A549 (cell line): ENCODE measurements around the gene TTC5. TPM values are rescaled to one million over a fixed set of nuclear protein-coding genes. Genes with fewer than 3 reads are reported as not detected.
"Not testable (repeated sequence)": the region's sequence is repeated elsewhere in the genome, so short reads cannot be mapped to it uniquely, and the experiment has no call there.

Experiments
- ATAC-seq, 2 experiments: fragments of 200-7000 bp in 1 of 2; fragments of >200 bp in 1 of 2; cut with Nextera tagmentation in 1 of 2; cut with Tn5 transposase in 1 of 2; 3 replicates each; pipeline versions ENCODE4 v1.8.0 to v1.9.1; 2018 to 2020; ENCODE audit warnings: mild to moderate bottlenecking in 1 of 2, moderate library complexity in 1 of 2
- CTCF ChIA-PET: fragments of 300-600 bp; sonication (Branson Sonifier 250); formaldehyde crosslinking; extraction: SDS; loops from one replicate; lab custom pipeline; 2021; ENCODE audit warnings: antibody characterized with exemption, inconsistent platforms; lab: Yijun Ruan, JAX
- POLR2A ChIA-PET: fragments of 350-600 bp; formaldehyde crosslinking; extraction: SDS; loops from one replicate; lab custom pipeline; 2021; ENCODE audit warnings: antibody characterized with exemption, inconsistent platforms; lab: Yijun Ruan, JAX
- DNase-seq, 2 experiments: peaks; one replicate each; pipeline versions ENCODE4 v3.0.0 to v3.0.0-alpha.2; 2011 to 2016; ENCODE audit warnings: low read depth in 1 of 2, low spot score in 1 of 2
- FAIRE-seq: peaks from 2 replicates; lab custom pipeline; 2011; peaks lifted over from hg19 to GRCh38; lab: Jason Lieb, UNC
- H3K27ac ChIP-seq, 2 experiments: fragments of >200 bp; sonication (Bioruptor Twin); formaldehyde crosslinking; 3 replicates each; pipeline ENCODE4 v1.5.1; 2016 to 2017
- H3K4me1 ChIP-seq: fragments of >200 bp; sonication (Bioruptor Twin); formaldehyde crosslinking; 3 replicates; pipeline ENCODE4 v1.6.1; 2016
- H3K4me2 ChIP-seq: fragments of >200 bp; sonication (Bioruptor Twin); formaldehyde crosslinking; 3 replicates; pipeline ENCODE4 v1.6.1; 2016
- H3K4me3 ChIP-seq: fragments of >200 bp; sonication (Bioruptor Twin); formaldehyde crosslinking; 3 replicates; pipeline ENCODE4 v1.5.1; 2016
- H3K9me3 ChIP-seq: fragments of >200 bp; sonication (Bioruptor Twin); formaldehyde crosslinking; 3 replicates; pipeline ENCODE4 v1.6.1; 2016
- BHLHE40 ChIP-seq: IDR thresholded peaks from 2 replicates; pipeline ENCODE4 v1.6.1; 2012; ENCODE audit warnings: low read depth, low read length, inconsistent platforms
- CBX2 ChIP-seq: fragments of 200-600 bp; sonication (generic); IDR thresholded peaks from 2 replicates; pipeline ENCODE4 v1.6.1; 2016; ENCODE audit warnings: low read depth, mild to moderate bottlenecking, borderline replicate concordance
- CBX8 ChIP-seq: fragments of 200-600 bp; sonication (generic); IDR thresholded peaks from 2 replicates; pipeline ENCODE4 v1.6.1; 2016
- CHD2 ChIP-seq: fragments of 150-350 bp; IDR thresholded peaks from 2 replicates; pipeline ENCODE4 v1.6.1; 2014; ENCODE audit warnings: low read length; ENCODE audit not compliant: partially characterized antibody
- CTCF ChIP-seq: fragments of >200 bp; sonication (Bioruptor Twin); formaldehyde crosslinking; IDR thresholded peaks from 3 replicates; pipeline ENCODE4 v1.5.1; 2016
- EHF ChIP-seq: fragments of 250-450 bp; sonication (Bioruptor Pico); IDR thresholded peaks from 2 replicates; pipeline ENCODE4 v1.5.0; 2020; ENCODE audit warnings: mild to moderate bottlenecking
- FOXS1 ChIP-seq: fragments of 250-450 bp; sonication (Bioruptor Pico); IDR thresholded peaks from 2 replicates; pipeline ENCODE4 v1.5.0; 2020; ENCODE audit warnings: mild to moderate bottlenecking, moderate library complexity
- GATA3 ChIP-seq: IDR thresholded peaks from 2 replicates; pipeline ENCODE4 v1.6.1; 2012; ENCODE audit warnings: borderline replicate concordance
- HMGXB4 ChIP-seq: fragments of 250-450 bp; sonication (Bioruptor Pico); IDR thresholded peaks from 2 replicates; pipeline ENCODE4 v1.5.0; 2021; ENCODE audit warnings: mild to moderate bottlenecking, moderate library complexity, borderline replicate concordance
- HOXA7 ChIP-seq: fragments of 250-450 bp; sonication (Bioruptor Pico); IDR thresholded peaks from 2 replicates; pipeline ENCODE4 v1.5.0; 2020; ENCODE audit warnings: mild to moderate bottlenecking, moderate library complexity
- JUN ChIP-seq, 2 experiments: fragments of >200 bp; sonication (Bioruptor Twin); formaldehyde crosslinking; IDR thresholded peaks; 2 replicates in 1 of 2; 3 replicates in 1 of 2; pipeline ENCODE4 v1.6.1; 2016 to 2017
- KDM5A ChIP-seq: fragments of 200-600 bp; sonication (generic); IDR thresholded peaks from 2 replicates; pipeline ENCODE4 v1.6.1; 2016; ENCODE audit warnings: antibody characterized with exemption, mild to moderate bottlenecking
- POLR2A ChIP-seq: IDR thresholded peaks from 2 replicates; pipeline ENCODE4 v1.6.1; 2012; ENCODE audit warnings: mild to moderate bottlenecking, low read length
- POLR2AphosphoS2 ChIP-seq: conservative IDR thresholded peaks from 2 replicates; pipeline ENCODE4 v1.6.1; 2012; ENCODE audit warnings: low read length, improper control_type of control experiment, inconsistent platforms
- RAD21 ChIP-seq, 2 experiments: fragments of >200 bp in 1 of 2; sonication (Bioruptor Twin) in 1 of 2; formaldehyde crosslinking in 1 of 2; IDR thresholded peaks in 1 of 2; conservative IDR thresholded peaks in 1 of 2; 2 replicates in 1 of 2; 3 replicates in 1 of 2; pipeline ENCODE4 v1.6.1; 2012 to 2018; ENCODE audit warnings: inconsistent platforms in 1 of 2
- RARB ChIP-seq: fragments of 250-450 bp; sonication (Bioruptor Pico); IDR thresholded peaks from 2 replicates; pipeline ENCODE4 v1.8.0; 2021; ENCODE audit warnings: mild to moderate bottlenecking, moderate library complexity
- RCOR1 ChIP-seq: fragments of 150-350 bp; IDR thresholded peaks from 2 replicates; pipeline ENCODE4 v1.6.1; 2014; ENCODE audit warnings: antibody characterized with exemption, low read length, low read depth
- RFX5 ChIP-seq: fragments of 450-650 bp; IDR thresholded peaks from 2 replicates; pipeline ENCODE4 v1.7.1; 2014; ENCODE audit warnings: antibody characterized with exemption, mild to moderate bottlenecking, moderate library complexity
- RNF2 ChIP-seq: fragments of 200-600 bp; sonication (generic); IDR thresholded peaks from 2 replicates; pipeline ENCODE4 v1.6.1; 2016; ENCODE audit warnings: low read depth, mild to moderate bottlenecking, antibody characterized with exemption, moderate library complexity, borderline replicate concordance
- SMC3 ChIP-seq: fragments of >200 bp; sonication (Bioruptor Twin); formaldehyde crosslinking; IDR thresholded peaks from 3 replicates; pipeline ENCODE4 v1.6.1; 2018; ENCODE audit warnings: inconsistent platforms
- SREBF2 ChIP-seq: fragments of 450-650 bp; IDR thresholded peaks from 2 replicates; pipeline ENCODE4 v1.6.1; 2014; ENCODE audit warnings: mild to moderate bottlenecking, moderate library complexity
- ZFP36 ChIP-seq: fragments of 450-650 bp; IDR thresholded peaks from 2 replicates; pipeline ENCODE4 v1.6.1; 2014; ENCODE audit warnings: borderline replicate concordance; ENCODE audit not compliant: partially characterized antibody
- ZSCAN20 ChIP-seq: fragments of 250-450 bp; sonication (Bioruptor Pico); IDR thresholded peaks from 2 replicates; pipeline ENCODE4 v1.8.0; 2022; ENCODE audit warnings: mild to moderate bottlenecking, moderate library complexity
- WGBS: methylation state at CpG from one replicate; pipeline ENCODE4 v1.1.6; 2017; ENCODE audit errors: missing lambda C conversion rate; 5-methylcytosine and 5-hydroxymethylcytosine counted together
- polyA plus RNA-seq, 4 experiments: library from polyadenylated mRNA; depleted of rRNA in 3 of 4; stranded (reverse); fragments of >200 nt; fragmentation: RNase III in 1 of 4; extraction: RNeasy Plus Mini Kit Qiagen cat#74134 plus additional on column Dnase treatment in 1 of 4; gene quantifications; 2 replicates in 3 of 4; 3 replicates in 1 of 4; pipeline ENCODE4 v1.2.3, GENCODE V29; 2011 to 2017
- TF ChIP-seq, protein P1 (sequence below): IDR thresholded peaks from 2 replicates; pipeline ENCODE4 v1.6.1; 2012; ENCODE audit warnings: low read depth, borderline replicate concordance
- TF ChIP-seq, protein P2 (sequence below): fragments of 150-350 bp; IDR thresholded peaks from 2 replicates; pipeline ENCODE4 v1.6.1; 2014; ENCODE audit warnings: low read depth, mild to moderate bottlenecking, low read length

Gene TTC5
- polyA plus RNA-seq, 2 of the 4 experiments (the other 2 are of a cell fraction): 30.2 to 31.2 TPM

DNA sequence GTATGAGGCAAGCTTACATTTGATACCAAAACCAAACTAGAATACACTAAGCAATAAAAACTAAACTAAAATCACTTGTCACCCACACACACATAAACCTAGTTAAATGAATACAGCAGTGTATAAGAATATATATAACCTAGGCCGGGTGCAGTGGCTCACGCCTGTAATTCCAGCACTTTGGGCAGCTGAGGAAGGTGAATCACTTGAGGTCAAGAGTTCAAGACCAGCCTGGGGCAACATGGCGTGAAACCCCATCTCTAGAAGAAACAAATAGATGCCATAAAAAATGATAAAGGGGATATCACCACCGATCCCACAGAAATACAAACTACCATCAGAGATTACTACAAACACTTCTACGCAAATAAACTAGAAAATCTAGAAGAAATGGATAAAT, 41.4 kb downstream of the TTC5 start:
- H3K27ac ChIP-seq, H3K4me3 ChIP-seq, DNase-seq, FAIRE-seq, ATAC-seq, CTCF ChIA-PET, H3K4me1 ChIP-seq, H3K9me3 ChIP-seq, H3K4me2 ChIP-seq, POLR2A ChIA-PET: not testable (repeated sequence)
- WGBS: 62% methylated on average over 5 of the region's 5 CpGs

GRCh38 chr14:20262642-20263128, 43.1 kb downstream of the TTC5 start:
- FAIRE-seq (no peak), DNase-seq (peak in 1 of 2 experiments; percentile 32), ATAC-seq (peak; percentile 30 to 66; a peak in 3 of 6 replicates)
- POLR2A ChIA-PET: no interaction called here
- peak overlapping the region; percentile 45; the same call in 2 of the 3 replicates for H3K4me2 ChIP-seq
- TF ChIP-seq, protein P1, sequence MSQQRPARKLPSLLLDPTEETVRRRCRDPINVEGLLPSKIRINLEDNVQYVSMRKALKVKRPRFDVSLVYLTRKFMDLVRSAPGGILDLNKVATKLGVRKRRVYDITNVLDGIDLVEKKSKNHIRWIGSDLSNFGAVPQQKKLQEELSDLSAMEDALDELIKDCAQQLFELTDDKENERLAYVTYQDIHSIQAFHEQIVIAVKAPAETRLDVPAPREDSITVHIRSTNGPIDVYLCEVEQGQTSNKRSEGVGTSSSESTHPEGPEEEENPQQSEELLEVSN: no peak
- TF ChIP-seq KDM5A (no peak), CHD2 (no peak), SMC3 (no peak), CBX2 (no peak), JUN (IDR thresholded peaks at IDR 0.05) (no peak), HMGXB4 (CRISPR knock-in tag) (no peak), EHF (CRISPR knock-in tag) (no peak), ZSCAN20 (CRISPR knock-in tag) (no peak), SREBF2 (no peak), RNF2 (no peak), POLR2AphosphoS2 (no peak), POLR2A (no peak), GATA3 (no peak), RARB (CRISPR knock-in tag) (no peak), RFX5 (no peak), FOXS1 (CRISPR knock-in tag) (no peak), ZFP36 (no peak), HOXA7 (CRISPR knock-in tag) (no peak), RCOR1 (no peak)
- CTCF ChIA-PET: interaction anchor here (0.7 to 0.8 kb wide), 2 partner anchors 11 to 25 kb away, joined by 3 to 4 read pairs; no protein-coding TSS in a partner anchor
- H3K4me3 ChIP-seq: no peak overlapping the region
- no peaks in the 10 kb centered on the region for H3K9me3 ChIP-seq
- H3K4me1 ChIP-seq: peaks cover 10% of the 10 kb centered on the region; the same call in 2 of the 3 replicates
- WGBS: 18% methylated on average over 3 of the region's 3 CpGs
- H3K27ac ChIP-seq: peak overlapping the region; percentile 25 to 78; a peak in 4 of 6 replicates

- ChIA-PET CTCF (interaction anchor here (0.9 to 1.2 kb wide), 2 partner anchors 23 to 47 kb away, joined by 3 read pairs; no protein-coding TSS in a partner anchor), POLR2A (no interaction called here)
- 40% methylated on average over 3 of the region's 3 CpGs for WGBS
- TF ChIP-seq, protein P2, sequence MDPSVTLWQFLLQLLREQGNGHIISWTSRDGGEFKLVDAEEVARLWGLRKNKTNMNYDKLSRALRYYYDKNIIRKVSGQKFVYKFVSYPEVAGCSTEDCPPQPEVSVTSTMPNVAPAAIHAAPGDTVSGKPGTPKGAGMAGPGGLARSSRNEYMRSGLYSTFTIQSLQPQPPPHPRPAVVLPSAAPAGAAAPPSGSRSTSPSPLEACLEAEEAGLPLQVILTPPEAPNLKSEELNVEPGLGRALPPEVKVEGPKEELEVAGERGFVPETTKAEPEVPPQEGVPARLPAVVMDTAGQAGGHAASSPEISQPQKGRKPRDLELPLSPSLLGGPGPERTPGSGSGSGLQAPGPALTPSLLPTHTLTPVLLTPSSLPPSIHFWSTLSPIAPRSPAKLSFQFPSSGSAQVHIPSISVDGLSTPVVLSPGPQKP: no peak
- no peak for TF ChIP-seq BHLHE40
- peak; percentile 50 for TF ChIP-seq CTCF
- TF ChIP-seq CBX8: no peak
- no peak for TF ChIP-seq JUN (IDR thresholded peaks at IDR 0.05)
- TF ChIP-seq, protein P1: no peak
- TF ChIP-seq RAD21 (conservative IDR thresholded peaks at IDR 0.05 in 1 of 2, IDR thresholded peaks at IDR 0.05 in 1 of 2): peak; percentile 46 to 61; a peak in 4 of 5 replicates
- TF ChIP-seq, all 56 proteins: peak for 2
- no peak overlapping the region for H3K4me3 ChIP-seq
- no peak for FAIRE-seq
- H3K4me2 ChIP-seq: no peak overlapping the region
- no peaks in the 10 kb centered on the region for H3K4me1 ChIP-seq
- DNase-seq: peak; percentile 10 to 57
- peaks cover 6% of the 10 kb centered on the region; the same call in 2 of the 3 replicates for H3K9me3 ChIP-seq
- ATAC-seq: peak; percentile 71 to 81; a peak in 4 of 6 replicates
- H3K27ac ChIP-seq: no peak overlapping the region
Observed at GRCh38 chr14:20247646-20248246, 58.0 kb downstream of the TTC5 start.
